GM12891 (cell line): Measurements from ENCODE around the gene FAM200B.

Experiments
- DNase-seq: peaks from one replicate; pipeline ENCODE4 v3.0.0; 2011; ENCODE audit warnings: low spot score; ENCODE audit not compliant: insufficient read length
- FAIRE-seq: peaks from 2 replicates; lab custom pipeline; 2011; peaks lifted over from hg19 to GRCh38; lab: Jason Lieb, UNC
- PAX5 ChIP-seq: IDR thresholded peaks from 2 replicates; pipeline ENCODE4 v1.6.1; 2011; ENCODE audit warnings: low read length, moderate library complexity, mild to moderate bottlenecking; ENCODE audit not compliant: insufficient read depth, severe bottlenecking
- POLR2A ChIP-seq: IDR thresholded peaks from 2 replicates; pipeline ENCODE4 v1.6.1; 2011; ENCODE audit warnings: low read depth, low read length, control low read depth
- POLR2AphosphoS5 ChIP-seq: IDR thresholded peaks from 2 replicates; pipeline ENCODE4 v1.6.1; 2011; ENCODE audit warnings: low read depth, low read length, control low read depth
- POU2F2 ChIP-seq: IDR thresholded peaks from 2 replicates; pipeline ENCODE4 v1.6.1; 2011; ENCODE audit warnings: low read depth, mild to moderate bottlenecking, control low read depth, low read length, moderate library complexity
- SPI1 ChIP-seq: IDR thresholded peaks from 2 replicates; pipeline ENCODE4 v1.6.1; 2011; ENCODE audit warnings: low read depth, low read length, control low read depth
- TAF1 ChIP-seq: IDR thresholded peaks from 2 replicates; pipeline ENCODE4 v1.6.1; 2011; ENCODE audit warnings: low read depth, low read length, control low read depth

The FAM200B gene

GRCh38 chr4:15707363-15707715 is 25.7 kb downstream of the FAM200B start:
- FAIRE-seq (no peak), DNase-seq (no peak)
- TF ChIP-seq SPI1 (no peak), POLR2AphosphoS5 (no peak), TAF1 (no peak), POU2F2 (no peak), PAX5 (no peak), POLR2A (no peak)

DNA sequence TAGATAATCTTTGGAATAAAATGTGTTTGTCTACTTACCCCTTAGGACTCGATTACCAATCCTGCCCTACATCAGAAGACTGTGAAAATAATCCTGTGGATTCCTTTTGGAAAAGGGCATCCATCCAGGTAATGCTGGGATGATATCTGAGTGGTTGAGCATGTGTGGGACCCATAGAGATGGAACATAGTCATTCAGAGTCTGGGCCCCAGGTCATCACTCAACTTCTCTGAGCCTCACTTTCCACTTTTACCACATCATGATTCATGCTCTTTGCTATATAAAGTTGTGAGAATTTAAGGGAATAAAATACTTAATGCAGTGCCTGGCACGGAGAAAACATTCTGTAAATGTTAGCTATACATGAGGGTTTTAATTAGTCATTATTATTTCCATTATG is 30.1 kb downstream of the FAM200B start:
- TF ChIP-seq POLR2A, result no peak
- no peak for TF ChIP-seq PAX5
- no peak for TF ChIP-seq POLR2AphosphoS5
- TF ChIP-seq TAF1, result no peak
- TF ChIP-seq SPI1, result no peak
- no peak for TF ChIP-seq POU2F2
- FAIRE-seq (no peak), DNase-seq (no peak)

- TF ChIP-seq PAX5 (no peak), POU2F2 (no peak), POLR2AphosphoS5 (no peak), POLR2A (no peak), SPI1 (no peak), TAF1 (no peak)
- no peak for DNase-seq
- no peak for FAIRE-seq
These were observed 30.6 kb downstream of the FAM200B start for GRCh38 chr4:15712214-15712613.

- no peak for TF ChIP-seq POLR2A
- DNase-seq (no peak), FAIRE-seq (no peak)
These were observed 32.5 kb downstream of the FAM200B start for GRCh38 chr4:15714141-15714540.

- DNase-seq (no peak), FAIRE-seq (no peak)
- TF ChIP-seq POU2F2 (no peak), POLR2AphosphoS5 (no peak), POLR2A (no peak), PAX5 (no peak)
These were observed 33.2 kb downstream of the FAM200B start for GRCh38 chr4:15714646-15715435.

DNA sequence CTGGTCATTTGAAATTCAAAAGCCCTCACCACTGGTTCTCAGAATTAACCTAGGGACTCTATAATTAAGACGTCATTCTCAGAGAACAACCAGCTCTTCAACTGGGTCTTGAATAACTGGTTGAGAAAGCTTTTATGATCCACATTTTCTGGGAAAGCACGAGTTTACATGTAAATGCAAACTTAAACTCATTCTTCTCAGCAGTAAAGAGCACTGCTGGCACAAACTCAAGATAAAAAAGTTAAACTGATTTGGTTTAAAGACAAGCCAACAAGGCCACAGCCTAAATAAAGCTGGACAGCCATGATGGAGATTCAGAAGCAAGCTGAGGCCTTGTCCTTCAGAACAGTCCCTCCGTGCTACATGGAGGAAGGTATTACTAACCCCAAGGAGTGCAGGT is 34.5 kb downstream of the FAM200B start:
- TF ChIP-seq POLR2A, result no peak
- no peak for TF ChIP-seq SPI1
- no peak for TF ChIP-seq POU2F2
- TF ChIP-seq PAX5, result no peak
- no peak for TF ChIP-seq POLR2AphosphoS5
- no peak for TF ChIP-seq TAF1
- no peak for DNase-seq
- FAIRE-seq, result no peak

DNA sequence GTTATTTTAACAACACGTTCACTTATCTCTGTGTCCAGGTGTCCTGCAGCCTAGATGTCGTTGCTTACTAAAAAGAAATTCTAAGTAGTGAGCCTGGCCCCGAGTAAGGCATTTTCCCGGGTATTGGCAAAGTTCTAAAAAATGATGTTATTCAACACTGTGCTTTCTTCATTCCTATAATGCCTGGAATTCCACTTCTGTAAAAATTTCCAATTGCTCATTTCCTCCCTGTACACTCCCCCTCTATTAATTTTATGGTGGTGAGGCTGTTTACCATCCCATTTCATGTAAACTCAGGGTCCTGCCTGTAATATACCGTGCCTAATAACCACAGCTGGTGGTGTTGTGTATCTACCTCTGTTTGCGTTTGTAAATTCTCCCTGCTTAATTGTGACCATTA is 35.5 kb downstream of the FAM200B start:
- DNase-seq (no peak), FAIRE-seq (no peak)
- TF ChIP-seq PAX5 (no peak), POLR2AphosphoS5 (no peak), POLR2A (no peak), POU2F2 (no peak), SPI1 (no peak), TAF1 (no peak)

- no peak for TF ChIP-seq SPI1
- TF ChIP-seq POLR2A, result no peak
- no peak for TF ChIP-seq POLR2AphosphoS5
- DNase-seq, result no peak
- no peak for FAIRE-seq
These were observed 36.2 kb downstream of the FAM200B start for GRCh38 chr4:15717657-15718416.

DNA sequence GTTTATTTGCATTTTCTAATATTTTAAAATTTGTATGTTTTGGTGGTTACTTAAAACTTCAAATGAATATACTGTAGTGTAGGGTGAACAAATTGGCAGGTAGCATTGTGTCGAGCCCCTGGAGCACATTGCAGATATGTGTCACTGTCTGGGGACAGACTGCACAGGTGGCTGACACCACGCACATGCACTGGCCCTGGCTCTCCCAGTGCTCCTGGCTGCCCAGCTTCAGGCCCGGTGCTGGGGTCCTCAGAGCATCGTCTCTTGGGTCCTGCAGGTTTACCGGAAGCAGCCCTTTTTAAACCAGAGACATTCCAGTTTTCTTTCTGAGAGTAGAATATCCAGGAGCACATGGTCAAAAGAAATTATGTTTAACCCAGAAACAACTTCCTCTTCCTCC is 36.8 kb downstream of the FAM200B start:
- no peak for FAIRE-seq
- DNase-seq, result no peak
- no peak for TF ChIP-seq TAF1
- TF ChIP-seq POLR2AphosphoS5, result no peak
- TF ChIP-seq POU2F2, result no peak

- no peak for DNase-seq
- no peak for TF ChIP-seq POLR2AphosphoS5
- TF ChIP-seq SPI1, result no peak
- TF ChIP-seq POLR2A, result no peak
- TF ChIP-seq TAF1, result no peak
- no peak for TF ChIP-seq PAX5
- TF ChIP-seq POU2F2, result no peak
- no peak for FAIRE-seq
These were observed 37.3 kb downstream of the FAM200B start for GRCh38 chr4:15718959-15719358.

DNA sequence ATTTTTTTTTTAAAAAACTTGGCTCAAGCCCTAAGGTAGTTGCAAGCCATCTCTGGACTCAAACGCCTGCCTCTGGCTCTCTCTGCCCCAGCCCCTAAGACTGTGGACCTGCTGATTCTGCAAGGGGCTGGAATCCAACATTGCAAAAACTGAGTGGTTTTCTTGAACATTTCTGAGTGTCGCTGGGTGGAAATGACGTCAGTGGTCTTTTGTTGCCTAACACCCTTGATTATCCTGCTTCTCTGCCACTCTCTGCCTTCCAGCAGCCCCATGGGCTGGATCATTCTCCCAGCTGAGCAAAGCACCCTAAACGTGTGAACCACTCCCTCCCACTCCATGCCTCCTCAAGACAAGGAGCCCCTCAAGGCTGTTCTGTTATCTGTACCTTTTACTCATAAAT is 37.9 kb downstream of the FAM200B start:
- TF ChIP-seq POLR2A (no peak), POLR2AphosphoS5 (no peak), SPI1 (no peak), PAX5 (no peak), POU2F2 (no peak), TAF1 (no peak)
- no peak for FAIRE-seq
- no peak for DNase-seq
